CD4-positive, alpha-beta memory T cell (primary cell): ENCODE results near the gene CRIM1. TPM values are rescaled to one million over a fixed set of nuclear protein-coding genes. Genes with fewer than 3 reads are reported as not detected.

Experiments
- CTCF ChIA-PET: fragments of 350-600 bp; sonication (Branson Sonifier 250); formaldehyde crosslinking; loops from one replicate; lab custom pipeline; 2021; ENCODE audit warnings: inconsistent platforms; ENCODE audit not compliant: partially characterized antibody; lab: Charles Lee
- POLR2A ChIA-PET: fragments of 350-600 bp; sonication (Branson Sonifier 250); formaldehyde crosslinking; loops from one replicate; lab custom pipeline; 2021; ENCODE audit not compliant: partially characterized antibody; lab: Charles Lee
- DNase-seq, 5 donors: peaks; one replicate each; pipeline versions ENCODE4 v3.0.0 to v3.0.0-alpha.2; 2020 to 2022; ENCODE audit warnings: mixed read lengths in 1 of 5
- H3K27ac ChIP-seq: one replicate; pipeline ENCODE4 v1.7.0; 2013; ENCODE audit warnings: low read depth, low read length
- H3K27me3 ChIP-seq: 2 replicates; pipeline ENCODE4 v1.7.0; 2013; ENCODE audit warnings: mild to moderate bottlenecking, low read length, moderate library complexity; ENCODE audit not compliant: insufficient read depth
- H3K36me3 ChIP-seq: 2 replicates; pipeline ENCODE4 v1.7.0; 2013; ENCODE audit warnings: mild to moderate bottlenecking, low read length, moderate library complexity; ENCODE audit not compliant: insufficient read depth
- H3K4me1 ChIP-seq: 2 replicates; pipeline ENCODE4 v1.7.0; 2013; ENCODE audit warnings: mild to moderate bottlenecking, low read length, moderate library complexity; ENCODE audit not compliant: insufficient read depth
- H3K4me3 ChIP-seq, 2 donors: one replicate each; pipeline ENCODE4 v1.7.0; 2013; ENCODE audit warnings: low read length in 2 of 2, mild to moderate bottlenecking in 1 of 2
- H3K9me3 ChIP-seq, 2 donors: one replicate each; pipeline ENCODE4 v1.7.0; 2013; ENCODE audit warnings: low read length in 2 of 2, control low read depth in 1 of 2; ENCODE audit not compliant: control insufficient read depth in 1 of 2
- H3K27ac Mint-ChIP-seq, 7 donors: one replicate each; pipeline ENCODE4 v1.8.0; 2020 to 2021; ENCODE audit warnings: mixed read lengths in 7 of 7, mild to moderate bottlenecking in 6 of 7, inconsistent platforms in 3 of 7, moderate library complexity in 3 of 7
- H3K27me3 Mint-ChIP-seq, 2 donors: one replicate each; pipeline ENCODE4 v1.8.0; 2020 to 2021; ENCODE audit warnings: mixed read lengths in 2 of 2
- H3K36me3 Mint-ChIP-seq, 2 donors: one replicate each; pipeline ENCODE4 v1.8.0; 2020 to 2021; ENCODE audit warnings: mixed read lengths in 2 of 2, inconsistent platforms in 1 of 2, mild to moderate bottlenecking in 1 of 2
- H3K4me1 Mint-ChIP-seq, 4 donors: one replicate each; pipeline ENCODE4 v1.8.0; 2020 to 2021; ENCODE audit warnings: mixed read lengths in 4 of 4, mild to moderate bottlenecking in 1 of 4
- H3K4me3 Mint-ChIP-seq, 8 donors: one replicate each; pipeline ENCODE4 v1.8.0; 2020 to 2021; ENCODE audit warnings: mixed read lengths in 8 of 8, mild to moderate bottlenecking in 7 of 8, moderate library complexity in 6 of 8, inconsistent platforms in 3 of 8
- H3K9me3 Mint-ChIP-seq, 8 donors: one replicate each; pipeline ENCODE4 v1.8.0; 2020 to 2021; ENCODE audit warnings: mixed read lengths in 8 of 8, mild to moderate bottlenecking in 5 of 8, inconsistent platforms in 3 of 8, moderate library complexity in 1 of 8
- intact Hi-C: fragments of 100-400 bp; cut with micrococcal nuclease; formaldehyde crosslinking; loops from one replicate; pipeline ENCODE4 v1.15.1; 2023
- polyA plus RNA-seq, 2 donors: library from polyadenylated mRNA; unstranded; fragments of 300-500 nt; fragmentation: Illumina TruSeq; gene quantifications; one replicate each; pipeline ENCODE4 v1.2.3, GENCODE V29; 2021
- total RNA-seq, 2 experiments: library from RNA; stranded (reverse); gene quantifications; one replicate each; pipeline ENCODE4 v1.2.3, GENCODE V29; 2021

CRIM1 gene
- total and polyA plus RNA-seq, 4 experiments from 2014 or later: 0.91 to 12.0 (median 6.8) TPM; not detected in 1

DNA sequence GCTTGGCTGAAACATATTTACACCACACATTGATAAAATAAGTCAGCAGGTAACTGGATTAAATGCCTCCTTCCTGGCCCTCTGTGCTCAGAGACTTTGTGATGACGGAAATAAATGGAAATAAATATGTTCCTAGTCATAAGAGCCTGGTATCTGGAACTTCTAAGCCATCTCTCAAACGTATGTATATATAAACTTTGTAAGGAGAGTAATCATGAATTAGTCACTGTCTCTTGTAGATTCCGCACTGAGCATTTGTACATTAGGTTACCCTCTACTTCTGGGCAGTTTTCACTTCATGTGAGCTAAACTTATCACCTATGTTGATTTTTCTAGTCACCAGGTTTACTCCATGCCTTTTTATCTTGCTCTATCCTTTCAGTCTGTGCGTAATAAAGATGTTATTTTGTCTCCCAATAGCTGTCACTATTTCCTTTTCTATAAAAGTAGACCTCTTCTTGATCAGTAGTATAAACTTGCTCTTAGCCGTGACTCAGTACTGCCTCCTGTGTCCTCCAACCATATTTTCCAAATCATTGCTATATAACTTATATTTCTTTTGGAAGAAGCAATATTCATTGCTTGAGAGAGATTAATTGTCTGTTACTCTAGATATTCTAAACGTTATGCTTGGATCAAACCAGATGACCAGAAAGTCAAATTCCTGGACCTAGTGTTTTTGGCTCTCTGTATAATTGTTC, 189.2 kb downstream of the CRIM1 start:
- Mint-ChIP-seq H3K9me3 (no peaks in the 10 kb centered on the region), H3K36me3 (peaks cover 34 to 39% of the 10 kb centered on the region in 2 donors), H3K4me3 (no peak overlapping the region), H3K27me3 (no peaks in the 10 kb centered on the region), H3K4me1 (peaks cover 0 to 4% (median 2%) of the 10 kb centered on the region in 4 donors), H3K27ac (no peak overlapping the region)
- CTCF ChIA-PET: interaction anchor here (1.6 kb wide), 1 partner anchor 17 kb away, joined by 3 read pairs; no protein-coding TSS in a partner anchor
- Histone ChIP-seq H3K4me3 (no peak overlapping the region), H3K4me1 (no peaks in the 10 kb centered on the region), H3K9me3 (no peaks in the 10 kb centered on the region), H3K27ac (no peak overlapping the region), H3K27me3 (no peaks in the 10 kb centered on the region), H3K36me3 (peaks cover 7% of the 10 kb centered on the region)
- DNase-seq: no peak
- intact Hi-C loops: no loop called here
- POLR2A ChIA-PET: no interaction called here

DNA sequence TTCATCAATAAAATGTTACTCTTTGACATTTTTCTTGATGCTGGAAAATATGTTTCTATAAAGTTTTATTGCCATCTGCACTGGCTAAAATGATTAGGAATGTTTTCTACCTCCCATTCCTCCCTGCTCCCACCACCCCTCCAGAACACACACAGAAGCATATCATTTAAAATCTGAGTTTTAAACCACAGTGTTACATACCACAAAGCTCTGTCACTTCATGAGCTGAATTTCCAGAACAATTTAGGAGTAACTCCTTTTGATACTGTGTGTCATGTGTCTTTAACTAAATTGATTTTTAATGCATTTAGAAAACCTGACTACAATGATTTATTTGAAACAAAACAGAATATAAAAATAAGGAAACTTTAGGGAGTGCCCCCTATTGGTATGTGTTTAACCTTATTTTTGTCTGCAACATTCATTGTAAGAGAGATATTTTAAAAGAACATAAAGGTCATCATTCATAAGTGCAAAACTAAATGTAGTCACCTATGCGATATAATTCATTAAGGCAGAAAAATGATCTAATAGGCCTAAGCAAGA, 190.4 kb downstream of the CRIM1 start:
- Histone ChIP-seq H3K36me3 (peaks cover 7% of the 10 kb centered on the region), H3K4me1 (no peaks in the 10 kb centered on the region), H3K4me3 (no peak overlapping the region), H3K27ac (no peak overlapping the region), H3K27me3 (no peaks in the 10 kb centered on the region), H3K9me3 (no peaks in the 10 kb centered on the region)
- ChIA-PET CTCF (no interaction called here), POLR2A (no interaction called here)
- no peak for DNase-seq
- Mint-ChIP-seq H3K4me3 (no peak overlapping the region), H3K36me3 (peaks cover 39 to 44% of the 10 kb centered on the region in 2 donors), H3K27ac (no peak overlapping the region), H3K27me3 (no peaks in the 10 kb centered on the region), H3K9me3 (no peaks in the 10 kb centered on the region), H3K4me1 (peaks cover 0 to 4% (median 2%) of the 10 kb centered on the region in 4 donors)
- intact Hi-C loops: no loop called here

DNA sequence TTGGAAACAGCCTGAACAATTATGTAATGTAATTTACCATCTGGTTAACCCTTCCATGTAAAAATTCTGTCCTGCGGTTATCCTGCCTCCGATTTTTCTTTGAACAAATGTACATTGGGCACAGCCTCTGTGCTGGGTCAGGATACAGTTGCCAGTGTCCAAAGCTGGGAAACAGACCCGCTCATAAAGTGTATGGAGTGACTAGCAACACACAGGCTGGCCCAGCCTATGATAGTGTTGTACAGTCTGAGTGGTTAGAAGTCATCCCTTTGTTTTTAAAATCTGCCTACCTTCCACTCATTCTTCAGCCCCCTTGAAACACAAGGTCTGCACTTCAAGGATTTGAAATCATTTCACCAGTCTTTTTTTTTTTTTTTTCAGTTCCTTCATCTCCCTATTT, 192.3 kb downstream of the CRIM1 start:
- H3K36me3 Mint-ChIP-seq: peaks cover 49 to 53% of the 10 kb centered on the region in 2 donors
- H3K27ac ChIP-seq: no peak overlapping the region
- no peak overlapping the region for H3K27ac Mint-ChIP-seq
- H3K4me1 Mint-ChIP-seq: peaks cover 0 to 4% (median 2%) of the 10 kb centered on the region in 4 donors
- ChIA-PET CTCF (no interaction called here), POLR2A (no interaction called here)
- no peaks in the 10 kb centered on the region for H3K9me3 ChIP-seq
- H3K4me1 ChIP-seq: no peaks in the 10 kb centered on the region
- no peaks in the 10 kb centered on the region for H3K27me3 ChIP-seq
- intact Hi-C loops: no loop called here
- no peaks in the 10 kb centered on the region for H3K9me3 Mint-ChIP-seq
- H3K36me3 ChIP-seq: peaks cover 7% of the 10 kb centered on the region
- H3K27me3 Mint-ChIP-seq: no peaks in the 10 kb centered on the region
- H3K4me3 Mint-ChIP-seq: no peak overlapping the region
- DNase-seq: no peak
- H3K4me3 ChIP-seq: no peak overlapping the region

DNA sequence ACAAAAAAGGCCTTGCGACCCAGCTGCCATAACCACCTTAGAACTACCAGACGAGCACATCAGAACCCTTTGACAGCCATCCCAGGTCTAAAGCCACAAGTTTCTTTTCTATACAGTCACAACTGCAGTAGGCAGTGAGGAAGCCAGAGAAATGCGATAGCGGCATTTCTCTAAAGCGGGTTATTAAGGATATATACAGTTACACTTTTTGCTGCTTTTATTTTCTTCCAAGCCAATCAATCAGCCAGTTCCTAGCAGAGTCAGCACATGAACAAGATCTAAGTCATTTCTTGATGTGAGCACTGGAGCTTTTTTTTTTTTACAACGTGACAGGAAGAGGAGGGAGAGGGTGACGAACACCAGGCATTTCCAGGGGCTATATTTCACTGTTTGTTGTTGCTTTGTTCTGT, 193.6 kb downstream of the CRIM1 start:
- intact Hi-C loops: no loop called here
- no peaks in the 10 kb centered on the region for H3K9me3 ChIP-seq
- CTCF ChIA-PET: no interaction called here
- DNase-seq: peak in 1 of 5 donors; percentile 4
- POLR2A ChIA-PET: no interaction called here
- H3K9me3 Mint-ChIP-seq: no peaks in the 10 kb centered on the region
- peaks cover 0 to 4% (median 2%) of the 10 kb centered on the region in 4 donors for H3K4me1 Mint-ChIP-seq
- H3K4me3 ChIP-seq: no peak overlapping the region
- H3K4me1 ChIP-seq: no peaks in the 10 kb centered on the region
- H3K27me3 ChIP-seq: no peaks in the 10 kb centered on the region
- peaks cover 59 to 62% of the 10 kb centered on the region in 2 donors for H3K36me3 Mint-ChIP-seq
- peak overlapping the region in 2 of 7 donors; percentile 59 to 80 for H3K27ac Mint-ChIP-seq
- H3K27me3 Mint-ChIP-seq: no peaks in the 10 kb centered on the region
- no peak overlapping the region for H3K27ac ChIP-seq
- peak overlapping the region in 1 of 8 donors; percentile 1 for H3K4me3 Mint-ChIP-seq
- H3K36me3 ChIP-seq: peaks cover 7% of the 10 kb centered on the region

DNA sequence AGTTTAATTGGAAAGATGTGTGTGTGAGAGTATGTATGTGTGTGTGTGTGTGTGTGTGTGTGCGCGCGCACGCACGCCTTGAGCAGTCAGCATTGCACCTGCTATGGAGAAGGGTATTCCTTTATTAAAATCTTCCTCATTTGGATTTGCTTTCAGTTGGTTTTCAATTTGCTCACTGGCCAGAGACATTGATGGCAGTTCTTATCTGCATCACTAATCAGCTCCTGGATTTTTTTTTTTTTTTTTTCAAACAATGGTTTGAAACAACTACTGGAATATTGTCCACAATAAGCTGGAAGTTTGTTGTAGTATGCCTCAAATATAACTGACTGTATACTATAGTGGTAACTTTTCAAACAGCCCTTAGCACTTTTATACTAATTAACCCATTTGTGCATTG, 194.4 kb downstream of the CRIM1 start:
- DNase-seq: no peak
- intact Hi-C loops: no loop called here
- Mint-ChIP-seq H3K4me1 (peaks cover 0 to 4% (median 2%) of the 10 kb centered on the region in 4 donors), H3K27me3 (no peaks in the 10 kb centered on the region), H3K36me3 (peaks cover 60 to 63% of the 10 kb centered on the region in 2 donors), H3K9me3 (no peaks in the 10 kb centered on the region), H3K27ac (no peak overlapping the region), H3K4me3 (no peak overlapping the region)
- peaks cover 7% of the 10 kb centered on the region for H3K36me3 ChIP-seq
- H3K27me3 ChIP-seq: no peaks in the 10 kb centered on the region
- no peak overlapping the region for H3K27ac ChIP-seq
- no peak overlapping the region for H3K4me3 ChIP-seq
- H3K4me1 ChIP-seq: no peaks in the 10 kb centered on the region
- no peaks in the 10 kb centered on the region for H3K9me3 ChIP-seq
- POLR2A ChIA-PET: no interaction called here
- CTCF ChIA-PET: no interaction called here

DNA sequence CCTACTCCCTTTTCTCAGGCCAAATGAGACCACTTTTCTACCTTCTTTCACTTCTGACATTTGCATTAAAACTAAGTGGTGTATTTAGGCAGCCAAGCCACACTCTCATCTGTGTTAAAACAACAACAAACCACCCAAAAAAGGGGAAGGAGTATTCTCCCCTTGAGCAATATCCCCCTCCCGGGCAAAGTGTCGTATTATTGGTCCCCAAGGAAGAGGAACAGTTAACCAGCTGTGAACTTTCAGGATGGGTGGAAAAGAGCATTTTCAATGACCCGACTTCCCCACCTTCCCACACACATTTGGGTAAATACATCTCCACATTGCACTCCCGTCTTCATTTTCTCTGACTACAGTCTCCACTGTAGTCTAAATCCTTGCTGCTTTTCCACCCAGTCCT, 198.1 kb downstream of the CRIM1 start:
- Mint-ChIP-seq H3K27ac (no peak overlapping the region), H3K4me3 (no peak overlapping the region), H3K36me3 (peaks cover 50 to 52% of the 10 kb centered on the region in 2 donors), H3K4me1 (peaks cover 0 to 4% (median 2%) of the 10 kb centered on the region in 4 donors), H3K9me3 (no peaks in the 10 kb centered on the region), H3K27me3 (no peaks in the 10 kb centered on the region)
- Histone ChIP-seq H3K36me3 (no peaks in the 10 kb centered on the region), H3K4me3 (no peak overlapping the region), H3K27me3 (no peaks in the 10 kb centered on the region), H3K27ac (no peak overlapping the region), H3K4me1 (no peaks in the 10 kb centered on the region), H3K9me3 (no peaks in the 10 kb centered on the region)
- no peak for DNase-seq
- ChIA-PET POLR2A (no interaction called here), CTCF (no interaction called here)
- intact Hi-C loops: no loop called here

DNA sequence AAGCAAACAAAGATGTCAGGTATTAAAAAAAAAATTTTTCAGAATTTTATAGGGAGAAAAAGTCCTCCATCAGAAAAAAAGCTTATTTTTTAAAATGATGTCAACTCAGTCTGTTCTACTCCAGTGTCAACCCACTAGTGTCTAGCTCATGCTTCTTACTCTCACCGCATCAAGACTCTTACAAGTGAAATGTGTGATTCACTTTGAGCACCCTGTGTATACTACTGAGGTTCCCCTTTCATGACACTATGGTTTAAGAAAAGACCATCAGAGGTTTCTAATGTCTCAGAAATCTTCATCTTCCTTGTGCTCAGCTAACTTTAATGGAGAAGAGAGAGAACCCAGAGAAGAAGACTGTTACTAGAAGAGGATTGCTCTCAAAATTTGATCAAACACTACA, 199.0 kb downstream of the CRIM1 start:
- Mint-ChIP-seq H3K27ac (no peak overlapping the region), H3K4me3 (no peak overlapping the region), H3K27me3 (no peaks in the 10 kb centered on the region), H3K36me3 (peaks cover 48 to 49% of the 10 kb centered on the region in 2 donors), H3K9me3 (no peaks in the 10 kb centered on the region), H3K4me1 (peaks cover 0 to 1% (median 0%) of the 10 kb centered on the region in 4 donors)
- H3K27ac ChIP-seq: no peak overlapping the region
- no peak overlapping the region for H3K4me3 ChIP-seq
- H3K4me1 ChIP-seq: no peaks in the 10 kb centered on the region
- H3K36me3 ChIP-seq: no peaks in the 10 kb centered on the region
- ChIA-PET CTCF (no interaction called here), POLR2A (no interaction called here)
- no peak for DNase-seq
- intact Hi-C loops: no loop called here
- H3K9me3 ChIP-seq: no peaks in the 10 kb centered on the region
- H3K27me3 ChIP-seq: no peaks in the 10 kb centered on the region
